Stomach (tissue), 4 donors: ENCODE results near the gene GLDN.

Experiments used
- CTCF ChIP-seq, 7 experiments: fragments of 450-650 bp in 4 of 7; fragments of 200-600 bp in 3 of 7; sonication (generic) in 3 of 7; IDR thresholded peaks; one replicate each; pipeline ENCODE4 v1.5.1; 2016 to 2019; ENCODE audit warnings: antibody characterized with exemption in 7 of 7, control low read depth in 2 of 7, mild to moderate bottlenecking in 1 of 7
- EP300 ChIP-seq: sonication (generic); formaldehyde crosslinking; IDR thresholded peaks from one replicate; pipeline ENCODE4 v1.6.1; 2017; ENCODE audit warnings: antibody characterized with exemption
- POLR2A ChIP-seq, 4 donors: fragments of 450-650 bp; IDR thresholded peaks; one replicate each; pipeline ENCODE4 v1.6.1; 2016; ENCODE audit warnings: antibody characterized with exemption in 4 of 4, control low read depth in 2 of 4, mild to moderate bottlenecking in 1 of 4, moderate library complexity in 1 of 4
- POLR2AphosphoS5 ChIP-seq, 3 donors: sonication (generic); formaldehyde crosslinking; IDR thresholded peaks; one replicate each; pipeline ENCODE4 v1.6.1; 2016; ENCODE audit warnings: antibody characterized with exemption in 3 of 3

- TF ChIP-seq CTCF (IDR thresholded peaks at IDR 0.05), result no peak
- peak in 1 of 3 donors; percentile 9 for TF ChIP-seq POLR2AphosphoS5 (IDR thresholded peaks at IDR 0.05)
- TF ChIP-seq POLR2A (IDR thresholded peaks at IDR 0.05), result no peak
- no peak for TF ChIP-seq EP300
Observed at GRCh38 chr15:51367322-51367976, 26.0 kb downstream of the GLDN start.
